ENCODE data around the gene KAZN. TPM values are rescaled to one million over a fixed set of nuclear protein-coding genes. Genes with fewer than 3 reads are reported as not detected.

The KAZN gene
- total and polyA plus RNA-seq, 2 donors = 7.2 to 8.4 TPM

- Histone ChIP-seq H3K4me1 (ENCODE audit: insufficient read depth) (no peaks in the 10 kb centered on the region), H3K4me3 (ENCODE audit: low read depth, low read length) (no peak overlapping the region), H3K36me3 (ENCODE audit: insufficient read depth) (no peaks in the 10 kb centered on the region), H3K27ac (ENCODE audit: low read depth) (no peak overlapping the region)
- 88% methylated on average over 4 of the region's 4 CpGs for WGBS
- DNase-seq (ENCODE audit: extremely low spot score) = no peak
These were observed 12.3 kb downstream of the KAZN start for GRCh38 chr1:14610761-14611160.

GRCh38 chr1:14611792-14612191, 13.3 kb downstream of the KAZN start:
- Histone ChIP-seq H3K27ac (ENCODE audit: low read depth) (no peak overlapping the region), H3K4me3 (ENCODE audit: low read depth, low read length) (no peak overlapping the region)
- 95% methylated on average over 3 of the region's 3 CpGs for WGBS

GRCh38 chr1:14612256-14612655, 13.8 kb downstream of the KAZN start:
- no peaks in the 10 kb centered on the region for H3K4me1 ChIP-seq (ENCODE audit: insufficient read depth)
- 84% methylated on average over 5 of the region's 5 CpGs for WGBS
- no peak for DNase-seq (ENCODE audit: extremely low spot score)
- H3K27ac ChIP-seq (ENCODE audit: low read depth) = no peak overlapping the region
- H3K4me3 ChIP-seq (ENCODE audit: low read depth, low read length) = no peak overlapping the region
- no peaks in the 10 kb centered on the region for H3K36me3 ChIP-seq (ENCODE audit: insufficient read depth)

More at GRCh38 chr1:14611792-14612191, 13.3 kb downstream of the KAZN start:
- H3K36me3 ChIP-seq (ENCODE audit: insufficient read depth) = no peaks in the 10 kb centered on the region
- no peak for DNase-seq (ENCODE audit: extremely low spot score)
- H3K4me1 ChIP-seq (ENCODE audit: insufficient read depth) = no peaks in the 10 kb centered on the region

GRCh38 chr1:14613926-14614325, 15.4 kb downstream of the KAZN start:
- Histone ChIP-seq H3K4me1 (ENCODE audit: insufficient read depth) (no peaks in the 10 kb centered on the region), H3K27ac (ENCODE audit: low read depth) (no peak overlapping the region), H3K36me3 (ENCODE audit: insufficient read depth) (no peaks in the 10 kb centered on the region), H3K4me3 (ENCODE audit: low read depth, low read length) (no peak overlapping the region)
- DNase-seq (ENCODE audit: extremely low spot score) = no peak
- WGBS = 47% methylated on average over 3 of the region's 3 CpGs

GRCh38 chr1:14614341-14614740, 15.9 kb downstream of the KAZN start:
- no peaks in the 10 kb centered on the region for H3K4me1 ChIP-seq (ENCODE audit: insufficient read depth)
- H3K27ac ChIP-seq (ENCODE audit: low read depth) = no peak overlapping the region
- WGBS = 86% methylated on average over 6 of the region's 6 CpGs
- H3K4me3 ChIP-seq (ENCODE audit: low read depth, low read length) = no peak overlapping the region
- DNase-seq (ENCODE audit: extremely low spot score) = no peak
- H3K36me3 ChIP-seq (ENCODE audit: insufficient read depth) = no peaks in the 10 kb centered on the region

- H3K4me3 ChIP-seq (ENCODE audit: low read depth, low read length) = no peak overlapping the region
- 91% methylated on average over 12 of the region's 12 CpGs for WGBS
- no peaks in the 10 kb centered on the region for H3K36me3 ChIP-seq (ENCODE audit: insufficient read depth)
- no peaks in the 10 kb centered on the region for H3K4me1 ChIP-seq (ENCODE audit: insufficient read depth)
- DNase-seq (ENCODE audit: extremely low spot score) = no peak
- no peak overlapping the region for H3K27ac ChIP-seq (ENCODE audit: low read depth)
These were observed 17.2 kb downstream of the KAZN start for GRCh38 chr1:14615549-14616218.

GRCh38 chr1:14616632-14617396, 18.3 kb downstream of the KAZN start:
- no peaks in the 10 kb centered on the region for H3K36me3 ChIP-seq (ENCODE audit: insufficient read depth)
- H3K4me1 ChIP-seq (ENCODE audit: insufficient read depth) = no peaks in the 10 kb centered on the region
- DNase-seq (ENCODE audit: extremely low spot score) = no peak
- no peak overlapping the region for H3K4me3 ChIP-seq (ENCODE audit: low read depth, low read length)
- H3K27ac ChIP-seq (ENCODE audit: low read depth) = no peak overlapping the region
- 77% methylated on average over 11 of the region's 11 CpGs for WGBS

- no peak for DNase-seq (ENCODE audit: extremely low spot score)
- WGBS = 80% methylated on average over 7 of the region's 7 CpGs
- no peaks in the 10 kb centered on the region for H3K36me3 ChIP-seq (ENCODE audit: insufficient read depth)
These were observed 19.3 kb downstream of the KAZN start for GRCh38 chr1:14617791-14618190.

GRCh38 chr1:14620941-14621340, 22.5 kb downstream of the KAZN start:
- Histone ChIP-seq H3K27ac (ENCODE audit: low read depth) (no peak overlapping the region), H3K36me3 (ENCODE audit: insufficient read depth) (no peaks in the 10 kb centered on the region), H3K4me1 (ENCODE audit: insufficient read depth) (no peaks in the 10 kb centered on the region), H3K4me3 (ENCODE audit: low read depth, low read length) (no peak overlapping the region)
- no peak for DNase-seq (ENCODE audit: extremely low spot score)

More at GRCh38 chr1:14617791-14618190, 19.3 kb downstream of the KAZN start:
- no peaks in the 10 kb centered on the region for H3K4me1 ChIP-seq (ENCODE audit: insufficient read depth)
- no peak overlapping the region for H3K4me3 ChIP-seq (ENCODE audit: low read depth, low read length)
- no peak overlapping the region for H3K27ac ChIP-seq (ENCODE audit: low read depth)

GRCh38 chr1:14623090-14623489, 24.6 kb downstream of the KAZN start:
- no peak for DNase-seq (ENCODE audit: extremely low spot score)
- Histone ChIP-seq H3K27ac (ENCODE audit: low read depth) (no peak overlapping the region), H3K4me3 (ENCODE audit: low read depth, low read length) (no peak overlapping the region), H3K4me1 (ENCODE audit: insufficient read depth) (no peaks in the 10 kb centered on the region), H3K36me3 (ENCODE audit: insufficient read depth) (no peaks in the 10 kb centered on the region)
- 98% methylated on average over 2 of the region's 2 CpGs for WGBS

- no peak for DNase-seq (ENCODE audit: extremely low spot score)
- H3K4me1 ChIP-seq (ENCODE audit: insufficient read depth) = no peaks in the 10 kb centered on the region
- no peaks in the 10 kb centered on the region for H3K36me3 ChIP-seq (ENCODE audit: insufficient read depth)
- WGBS = 95% methylated on average over 7 of the region's 7 CpGs
- no peak overlapping the region for H3K27ac ChIP-seq (ENCODE audit: low read depth)
- H3K4me3 ChIP-seq (ENCODE audit: low read depth, low read length) = no peak overlapping the region
These were observed 26.5 kb downstream of the KAZN start for GRCh38 chr1:14624941-14625340.

GRCh38 chr1:14625572-14625971, 27.1 kb downstream of the KAZN start:
- 90% methylated on average over 11 of the region's 11 CpGs for whole genome bisulfite sequencing
- H3K4me3 ChIP-seq (ENCODE audit: low read depth, low read length) = no peak overlapping the region
- no peaks in the 10 kb centered on the region for H3K36me3 ChIP-seq (ENCODE audit: insufficient read depth)
- no peaks in the 10 kb centered on the region for H3K4me1 ChIP-seq (ENCODE audit: insufficient read depth)
- H3K27ac ChIP-seq (ENCODE audit: low read depth) = no peak overlapping the region
- no peak for DNase-seq (ENCODE audit: extremely low spot score)

- Histone ChIP-seq H3K4me1 (ENCODE audit: insufficient read depth) (no peaks in the 10 kb centered on the region), H3K36me3 (ENCODE audit: insufficient read depth) (no peaks in the 10 kb centered on the region), H3K4me3 (ENCODE audit: low read depth, low read length) (no peak overlapping the region), H3K27ac (ENCODE audit: low read depth) (no peak overlapping the region)
- DNase-seq (ENCODE audit: extremely low spot score) = no peak
- WGBS = 92% methylated on average over 5 of the region's 5 CpGs
These were observed 27.5 kb downstream of the KAZN start for GRCh38 chr1:14625996-14626395.

- 57% methylated on average over 11 of the region's 11 CpGs for WGBS
- Histone ChIP-seq H3K4me1 (ENCODE audit: insufficient read depth) (no peaks in the 10 kb centered on the region), H3K27ac (ENCODE audit: low read depth) (no peak overlapping the region), H3K36me3 (ENCODE audit: insufficient read depth) (no peaks in the 10 kb centered on the region), H3K4me3 (ENCODE audit: low read depth, low read length) (no peak overlapping the region)
- no peak for DNase-seq (ENCODE audit: extremely low spot score)
These were observed 28.6 kb downstream of the KAZN start for GRCh38 chr1:14626869-14627607.
